ENCODE data around the gene KRT17. TPM values are rescaled to one million over a fixed set of nuclear protein-coding genes. Genes with fewer than 3 reads are reported as not detected.

Gene KRT17
- total and polyA plus RNA-seq, 9 of the 15 experiments (the other 6 are each of a cell fraction or from before 2014, with no cell fraction given) = 0.23 to 0.25 TPM; not detected in 7

DNA sequence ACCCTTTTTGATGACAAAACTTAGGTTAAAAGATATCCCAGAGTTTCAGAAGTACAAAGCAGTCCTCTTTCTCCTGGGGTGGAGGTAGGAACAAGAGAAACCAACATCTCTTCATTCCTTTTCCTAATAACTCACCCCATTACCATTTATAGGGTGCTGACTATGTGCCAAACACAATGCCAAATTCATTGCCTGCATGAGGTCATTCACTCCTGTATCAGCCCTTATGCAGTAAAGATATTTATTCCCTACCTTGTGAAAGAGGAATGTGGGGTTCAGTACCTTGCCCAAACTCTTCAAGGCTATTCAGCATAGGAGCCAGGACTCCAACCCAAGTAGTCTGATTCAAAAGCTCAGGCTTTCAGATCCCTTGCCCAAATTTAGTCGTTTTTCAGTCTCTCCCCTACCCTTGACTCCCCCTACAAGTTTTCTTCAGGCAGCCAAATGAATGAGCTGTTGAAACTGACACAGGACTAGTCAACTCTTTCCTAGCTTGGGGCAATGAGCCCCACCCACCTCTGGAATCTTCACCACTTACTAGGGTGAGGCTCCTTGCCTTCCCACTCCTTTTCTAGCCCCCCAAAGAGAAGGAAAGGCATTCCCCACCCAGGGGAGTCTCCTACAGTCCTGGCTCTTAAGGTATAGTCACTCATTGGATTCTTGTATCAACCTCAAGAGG is 43.5 kb downstream of the KRT17 start:
- in situ Hi-C loops (cut with MboI) = no loop called here
- ChIA-PET POLR2A (interaction anchor here (1.0 to 1.7 kb wide), 3 partner anchors 9 to 12 kb away, joined by 3 to 4 read pairs (median 3); partner anchors contain the start of gene KRT9), CTCF (ENCODE audit: low intra/inter-chr PET ratio) (interaction anchor here (1.9 to 3.6 kb wide), 3 partner anchors 31 to 82 kb away, joined by 7 to 21 read pairs (median 17); no protein-coding TSS in a partner anchor)
- H3K9me3 ChIP-seq (replicated peaks; ENCODE audit: control insufficient read depth, insufficient read depth, low read depth, low read length) = no peaks in the 10 kb centered on the region
- FAIRE-seq (no peak), DNase-seq (ENCODE audit: extremely low read depth in 1 of 4, low spot score in 3 of 4) (no peak), ATAC-seq (no peak)
- no peaks in the 10 kb centered on the region for H4K20me1 ChIP-seq (replicated peaks; ENCODE audit: control insufficient read depth, insufficient read depth, low read length)
- no peaks in the 10 kb centered on the region for H3K9me1 ChIP-seq (ENCODE audit: control insufficient read depth, insufficient read depth, low read length)
- peaks cover 6 to 31% of the 10 kb centered on the region in 2 experiments; a peak in 3 of 5 replicates for H3K27me3 ChIP-seq (ENCODE audit: control insufficient read depth in 2 of 2, insufficient read depth in 2 of 2, low read length in 2 of 2)
- BruUV-seq (replicated peaks) = no TSS peak
- intact Hi-C loops (cut with micrococcal nuclease) = no loop called here
- H3K27ac ChIP-seq (ENCODE audit: extremely low read depth, low read depth, low read length) = no peak overlapping the region
- H3K4me1 ChIP-seq (replicated peaks in 1 of 2; ENCODE audit: control insufficient read depth in 2 of 2, insufficient read depth in 2 of 2, low read length in 2 of 2) = peaks cover 2 to 9% of the 10 kb centered on the region in 2 experiments; a peak in 3 of 5 replicates
- H3K36me3 ChIP-seq (ENCODE audit: control insufficient read depth, insufficient read depth, low read length) = no peaks in the 10 kb centered on the region
- TF ChIP-seq NFXL1 (CRISPR knock-in tag; IDR thresholded peaks at IDR 0.05) = no peak
- no peak for TF ChIP-seq PTTG1 (tag; IDR thresholded peaks at IDR 0.05; ENCODE audit: low read depth)
- TF ChIP-seq KLF6 (CRISPR knock-in tag; IDR thresholded peaks at IDR 0.05; ENCODE audit: borderline replicate concordance) = no peak
- TF ChIP-seq SRSF3 (IDR thresholded peaks at IDR 0.05; ENCODE audit: insufficient read depth, low read length) = no peak
- no peak for TF ChIP-seq KDM2B (CRISPR knock-in tag; IDR thresholded peaks at IDR 0.05)
- no peak for TF ChIP-seq GATAD2A (IDR thresholded peaks at IDR 0.05)
- TF ChIP-seq MCM2 (IDR thresholded peaks at IDR 0.05; ENCODE audit: low read depth) = no peak
- no peak for TF ChIP-seq HCFC1 (IDR thresholded peaks at IDR 0.05; ENCODE audit: low read depth, low read length)
- TF ChIP-seq NR1H2 (CRISPR knock-in tag; IDR thresholded peaks at IDR 0.05) = no peak
- TF ChIP-seq TCFL5 (CRISPR knock-in tag; conservative IDR thresholded peaks at IDR 0.05) = no peak
- TF ChIP-seq ZNF324 (CRISPR knock-in tag; IDR thresholded peaks at IDR 0.05) = no peak
- no peak for TF ChIP-seq FOXJ2 (tag; IDR thresholded peaks at IDR 0.05)
- no peak for TF ChIP-seq PHF8 (IDR thresholded peaks at IDR 0.05; ENCODE audit: borderline replicate concordance, low read length)
- TF ChIP-seq COPS2 (conservative IDR thresholded peaks at IDR 0.05) = no peak
- TF ChIP-seq YBX1 (IDR thresholded peaks at IDR 0.05) = no peak
- TF ChIP-seq PHF21A (IDR thresholded peaks at IDR 0.05; ENCODE audit: borderline replicate concordance, low read depth) = no peak
- no peak for TF ChIP-seq PHB (CRISPR knock-in tag; IDR thresholded peaks at IDR 0.05)
- no peak for TF ChIP-seq BDP1 (IDR thresholded peaks at IDR 0.05; ENCODE audit: insufficient read depth, insufficient read length)
- TF ChIP-seq, protein P1, sequence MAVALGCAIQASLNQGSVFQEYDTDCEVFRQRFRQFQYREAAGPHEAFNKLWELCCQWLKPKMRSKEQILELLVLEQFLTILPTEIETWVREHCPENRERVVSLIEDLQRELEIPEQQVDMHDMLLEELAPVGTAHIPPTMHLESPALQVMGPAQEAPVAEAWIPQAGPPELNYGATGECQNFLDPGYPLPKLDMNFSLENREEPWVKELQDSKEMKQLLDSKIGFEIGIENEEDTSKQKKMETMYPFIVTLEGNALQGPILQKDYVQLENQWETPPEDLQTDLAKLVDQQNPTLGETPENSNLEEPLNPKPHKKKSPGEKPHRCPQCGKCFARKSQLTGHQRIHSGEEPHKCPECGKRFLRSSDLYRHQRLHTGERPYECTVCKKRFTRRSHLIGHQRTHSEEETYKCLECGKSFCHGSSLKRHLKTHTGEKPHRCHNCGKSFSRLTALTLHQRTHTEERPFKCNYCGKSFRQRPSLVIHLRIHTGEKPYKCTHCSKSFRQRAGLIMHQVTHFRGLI (CRISPR knock-in tag; IDR thresholded peaks at IDR 0.05) = no peak
- no peak for TF ChIP-seq TAF9B (IDR thresholded peaks at IDR 0.05; ENCODE audit: partially characterized antibody)
- H3K4me3 ChIP-seq = no peak overlapping the region
- WGBS (ENCODE audit: insufficient coverage, low coverage, missing lambda C conversion rate) = 0% methylated on average over 1 of the region's 1 CpG
- H3K79me2 ChIP-seq (ENCODE audit: control insufficient read depth, insufficient read depth, low read length) = no peaks in the 10 kb centered on the region
- H3K9ac ChIP-seq (ENCODE audit: insufficient read depth in 1 of 2, low read depth in 2 of 2, low read length in 2 of 2) = no peak overlapping the region
- H2AFZ ChIP-seq (ENCODE audit: low read depth, low read length) = no peak overlapping the region
- H3K4me2 ChIP-seq (ENCODE audit: insufficient read depth, low read length) = no peak overlapping the region
